ENCODE results near the gene FTSJ3.

DNA sequence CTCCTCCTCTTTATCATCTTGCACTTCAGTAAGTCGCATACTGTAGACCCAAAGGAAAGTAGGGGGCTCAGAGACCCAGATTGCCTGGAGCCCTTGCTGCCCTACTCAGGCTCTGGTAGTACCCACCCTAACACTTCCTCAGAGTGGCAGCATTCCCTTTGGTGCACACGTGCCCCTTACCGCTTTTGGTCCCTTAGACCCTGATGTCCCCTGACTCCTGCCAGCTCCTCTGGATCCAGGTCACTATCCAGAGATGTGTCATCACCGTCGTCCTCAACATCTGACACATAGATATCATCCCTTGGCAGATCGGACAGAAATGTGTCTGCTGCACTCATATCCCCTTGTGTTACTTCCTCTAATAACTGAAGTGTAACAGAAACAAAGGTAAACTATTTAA, 5.7 kb downstream of the FTSJ3 start:
- TF ChIP-seq GATA3 (IDR thresholded peaks at IDR 0.05; ENCODE audit: low read depth, low read length): no peak
- TF ChIP-seq GATA2 (IDR thresholded peaks at IDR 0.05; ENCODE audit: low read depth, low read length): no peak
